Natural killer cell (primary cell): Measurements from ENCODE around the gene FOSB. TPM values are rescaled to one million over a fixed set of nuclear protein-coding genes. Genes with fewer than 3 reads are reported as not detected.

Experiments used
- ATAC-seq, 3 donors: fragments of 150-1000 bp in 2 of 3; fragments of 200-7000 bp in 1 of 3; cut with Tn5 transposase; 1 replicate in 1 of 3; 2 replicates in 2 of 3; pipeline ENCODE4 v1.10.0; 2021; ENCODE audit warnings: mild to moderate bottlenecking in 2 of 3, moderate library complexity in 2 of 3
- DNase-seq, 2 donors: peaks; one replicate each; pipeline versions ENCODE4 v3.0.0 to v3.0.0-alpha.2; 2013 to 2021; ENCODE audit warnings: mixed read lengths in 1 of 2
- H3K27ac ChIP-seq: one replicate; pipeline ENCODE4 v1.5.1; 2013; ENCODE audit warnings: mild to moderate bottlenecking, low read length
- H3K27me3 ChIP-seq: one replicate; pipeline ENCODE4 v1.6.1; 2013; ENCODE audit warnings: low read length; ENCODE audit not compliant: control insufficient read depth, insufficient read depth
- H3K36me3 ChIP-seq: one replicate; pipeline ENCODE4 v1.6.1; 2013; ENCODE audit warnings: low read length; ENCODE audit not compliant: control insufficient read depth, insufficient read depth
- H3K4me1 ChIP-seq: one replicate; pipeline ENCODE4 v1.6.1; 2013; ENCODE audit warnings: low read length; ENCODE audit not compliant: control insufficient read depth, insufficient read depth
- H3K4me3 ChIP-seq: one replicate; pipeline ENCODE4 v1.5.1; 2013; ENCODE audit warnings: low read length
- H3K9me3 ChIP-seq: one replicate; pipeline ENCODE4 v1.6.1; 2013; ENCODE audit warnings: low read length; ENCODE audit not compliant: control insufficient read depth, insufficient read depth
- H3K27ac Mint-ChIP-seq, 2 donors: one replicate each; pipeline ENCODE4 v1.8.0; 2022; ENCODE audit warnings: mild to moderate bottlenecking in 2 of 2, mixed read lengths in 2 of 2, moderate library complexity in 1 of 2
- H3K27me3 Mint-ChIP-seq, 2 donors: one replicate each; pipeline ENCODE4 v1.8.0; 2022; ENCODE audit warnings: low read depth in 2 of 2, mixed read lengths in 2 of 2
- H3K36me3 Mint-ChIP-seq: one replicate; pipeline ENCODE4 v1.8.0; 2022; ENCODE audit warnings: mixed read lengths
- H3K4me1 Mint-ChIP-seq, 2 donors: one replicate each; pipeline ENCODE4 v1.8.0; 2022; ENCODE audit warnings: mixed read lengths in 2 of 2
- H3K4me3 Mint-ChIP-seq: one replicate; pipeline ENCODE4 v1.8.0; 2022; ENCODE audit warnings: mild to moderate bottlenecking, moderate library complexity, mixed read lengths
- H3K9me3 Mint-ChIP-seq, 2 donors: one replicate each; pipeline ENCODE4 v1.8.0; 2022; ENCODE audit warnings: mixed read lengths in 2 of 2
- CTCF ChIP-seq: fragments of 200-600 bp; IDR thresholded peaks from one replicate; pipeline ENCODE4 v1.8.0; 2022; ENCODE audit warnings: antibody characterized with exemption
- WGBS: methylation state at CpG from one replicate; pipeline ENCODE4 v1.1.7; 2013; ENCODE audit warnings: missing lambda C conversion rate; ENCODE audit not compliant: insufficient coverage; 5-methylcytosine and 5-hydroxymethylcytosine counted together
- intact Hi-C: fragments of 100-400 bp; cut with micrococcal nuclease; formaldehyde crosslinking; loops from one replicate; pipeline ENCODE4 v1.14.2; 2022
- total RNA-seq, 4 donors: library from RNA; stranded (reverse); fragments of 120-200 nt in 1 of 4; gene quantifications; one replicate each; pipeline versions ENCODE4 v1.2.3 to v1.2.4, GENCODE V29; 2013 to 2022

FOSB gene
- total RNA-seq, 3 donors from 2014 or later (not counting 1 experiment from before 2014, with no cell fraction given) = 784 to 1,837 (median 1,121) TPM

GRCh38 chr19:45457776-45458175 is 10.0 kb upstream of the FOSB start:
- H3K4me1 ChIP-seq = peaks cover 23% of the 10 kb centered on the region
- intact Hi-C loops = loop anchor here (10.0 kb wide), 1 partner anchor 187 kb away; no protein-coding TSS in a partner anchor
- no peak for TF ChIP-seq CTCF

GRCh38 chr19:45460807-45461347 is 6.9 kb upstream of the FOSB start:
- no peaks in the 10 kb centered on the region for H3K36me3 Mint-ChIP-seq
- intact Hi-C loops = no loop called here
- H3K27ac ChIP-seq = no peak overlapping the region

More at GRCh38 chr19:45457776-45458175, 10.0 kb upstream of the FOSB start:
- H3K27ac ChIP-seq = no peak overlapping the region
- H3K9me3 ChIP-seq = no peaks in the 10 kb centered on the region
- no peak overlapping the region for H3K4me3 ChIP-seq
- H3K27me3 Mint-ChIP-seq = peaks cover 0 to 4% of the 10 kb centered on the region in 2 donors
- DNase-seq (no peak), ATAC-seq (no peak)
- no peaks in the 10 kb centered on the region for H3K36me3 ChIP-seq
- no peak overlapping the region for H3K4me3 Mint-ChIP-seq
- no peaks in the 10 kb centered on the region for H3K36me3 Mint-ChIP-seq
- no peaks in the 10 kb centered on the region for H3K9me3 Mint-ChIP-seq
- H3K27ac Mint-ChIP-seq = peak overlapping the region; percentile 48 to 64
- H3K4me1 Mint-ChIP-seq = peaks cover 26 to 36% of the 10 kb centered on the region in 2 donors
- no peaks in the 10 kb centered on the region for H3K27me3 ChIP-seq

DNA sequence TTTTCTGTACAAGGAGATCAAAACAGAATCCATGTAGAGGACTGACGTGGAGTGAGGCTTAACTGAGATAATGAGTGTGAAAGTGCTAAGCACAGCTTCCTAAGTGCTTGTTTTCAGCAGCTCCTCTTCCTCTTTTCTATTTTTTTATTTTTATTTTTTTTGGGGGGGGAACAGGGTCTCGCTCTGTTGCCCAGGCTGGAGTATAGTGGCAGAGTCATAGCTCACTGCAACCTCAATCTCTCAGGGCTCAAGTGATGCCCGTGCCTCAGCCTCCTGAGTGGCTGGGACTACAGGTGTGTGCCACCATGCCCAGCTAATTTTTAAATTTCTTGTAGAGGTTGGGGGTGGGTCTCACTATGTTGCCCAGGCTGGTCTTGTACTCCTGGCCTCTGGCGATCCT is 5.6 kb upstream of the FOSB start:
- Mint-ChIP-seq H3K9me3 (no peaks in the 10 kb centered on the region), H3K4me3 (no peak overlapping the region)

More at GRCh38 chr19:45460807-45461347, 6.9 kb upstream of the FOSB start:
- DNase-seq = no peak
- no peak overlapping the region for H3K4me3 ChIP-seq
- Mint-ChIP-seq H3K4me1 (peaks cover 11 to 24% of the 10 kb centered on the region in 2 donors), H3K27me3 (peaks cover 0 to 4% of the 10 kb centered on the region in 2 donors), H3K4me3 (no peak overlapping the region), H3K27ac (peak overlapping the region in 1 of 2 donors; percentile 41), H3K9me3 (no peaks in the 10 kb centered on the region)
- H3K27me3 ChIP-seq = no peaks in the 10 kb centered on the region
- WGBS = 59% methylated on average over 8 of the region's 8 CpGs
- peaks cover 12% of the 10 kb centered on the region for H3K4me1 ChIP-seq
- H3K9me3 ChIP-seq = no peaks in the 10 kb centered on the region
- H3K36me3 ChIP-seq = no peaks in the 10 kb centered on the region
- TF ChIP-seq CTCF = no peak
- no peak for ATAC-seq

More for the DNA sequence above, 5.6 kb upstream of the FOSB start:
- ATAC-seq (no peak), DNase-seq (no peak)
- Histone ChIP-seq H3K4me1 (peaks cover 4% of the 10 kb centered on the region), H3K27ac (no peak overlapping the region), H3K36me3 (no peaks in the 10 kb centered on the region), H3K9me3 (no peaks in the 10 kb centered on the region), H3K4me3 (no peak overlapping the region), H3K27me3 (no peaks in the 10 kb centered on the region)
- no peak for TF ChIP-seq CTCF
- Mint-ChIP-seq H3K4me1 (peaks cover 7 to 21% of the 10 kb centered on the region in 2 donors), H3K36me3 (no peaks in the 10 kb centered on the region), H3K27ac (no peak overlapping the region), H3K27me3 (peaks cover 0 to 4% of the 10 kb centered on the region in 2 donors)
- intact Hi-C loops = no loop called here
- WGBS = 79% methylated on average over 3 of the region's 4 CpGs
